GM12865 (cell line): ENCODE measurements around the gene UBE2N.
"Not testable (repeated sequence)": the region's sequence is repeated elsewhere in the genome, so short reads cannot be mapped to it uniquely, and the experiment has no call there.

Experiments used
- DNase-seq: peaks from one replicate; pipeline ENCODE4 v3.0.0; 2010; ENCODE audit warnings: low read depth
- H3K4me3 ChIP-seq: 2 replicates; pipeline ENCODE4 v1.5.1; 2011; ENCODE audit warnings: mild to moderate bottlenecking, low read depth, low read length, control low read depth
- TF ChIP-seq, protein P1 (sequence below): IDR thresholded peaks from 2 replicates; pipeline ENCODE4 v1.5.1; 2011; ENCODE audit warnings: low read length, control low read depth, low read depth, inconsistent platforms; ENCODE audit not compliant: insufficient read depth; ENCODE audit errors: missing control alignments

The UBE2N gene

DNA sequence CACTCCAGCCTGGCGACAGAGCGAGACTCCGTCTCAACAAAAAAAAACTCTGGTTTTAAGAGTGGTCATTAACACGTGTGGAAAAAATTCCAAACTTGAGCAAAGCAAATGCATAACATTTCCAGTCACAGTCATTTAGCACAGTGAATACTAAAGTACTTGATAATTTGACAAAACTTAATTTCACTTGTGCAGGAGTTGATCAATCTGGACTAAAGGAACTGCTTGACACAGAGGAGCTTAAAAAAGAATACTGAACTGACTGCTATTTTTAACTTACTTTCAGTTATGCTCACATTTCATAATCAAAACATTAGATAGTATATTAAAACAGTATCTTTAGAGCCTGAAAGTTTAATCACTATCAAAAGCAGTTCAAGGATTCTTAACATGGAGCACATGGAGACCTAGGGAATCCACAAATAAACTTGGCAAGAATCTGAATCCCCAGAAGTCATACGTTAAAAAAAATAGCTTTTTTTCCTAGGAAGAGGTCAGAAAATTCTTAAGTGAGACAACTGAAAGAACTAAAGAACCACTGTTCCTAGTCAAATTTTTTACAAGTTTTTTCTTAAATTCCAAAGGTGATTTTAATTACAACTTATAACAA lies 7.4 kb downstream of the UBE2N start:
- H3K4me3 ChIP-seq: peak overlapping the region; percentile 46
- TF ChIP-seq, protein P1, sequence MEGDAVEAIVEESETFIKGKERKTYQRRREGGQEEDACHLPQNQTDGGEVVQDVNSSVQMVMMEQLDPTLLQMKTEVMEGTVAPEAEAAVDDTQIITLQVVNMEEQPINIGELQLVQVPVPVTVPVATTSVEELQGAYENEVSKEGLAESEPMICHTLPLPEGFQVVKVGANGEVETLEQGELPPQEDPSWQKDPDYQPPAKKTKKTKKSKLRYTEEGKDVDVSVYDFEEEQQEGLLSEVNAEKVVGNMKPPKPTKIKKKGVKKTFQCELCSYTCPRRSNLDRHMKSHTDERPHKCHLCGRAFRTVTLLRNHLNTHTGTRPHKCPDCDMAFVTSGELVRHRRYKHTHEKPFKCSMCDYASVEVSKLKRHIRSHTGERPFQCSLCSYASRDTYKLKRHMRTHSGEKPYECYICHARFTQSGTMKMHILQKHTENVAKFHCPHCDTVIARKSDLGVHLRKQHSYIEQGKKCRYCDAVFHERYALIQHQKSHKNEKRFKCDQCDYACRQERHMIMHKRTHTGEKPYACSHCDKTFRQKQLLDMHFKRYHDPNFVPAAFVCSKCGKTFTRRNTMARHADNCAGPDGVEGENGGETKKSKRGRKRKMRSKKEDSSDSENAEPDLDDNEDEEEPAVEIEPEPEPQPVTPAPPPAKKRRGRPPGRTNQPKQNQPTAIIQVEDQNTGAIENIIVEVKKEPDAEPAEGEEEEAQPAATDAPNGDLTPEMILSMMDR: no peak
- DNase-seq: no peak

GRCh38 chr12:93432031-93432430 lies 9.7 kb downstream of the UBE2N start:
- not testable (repeated sequence) for H3K4me3 ChIP-seq, DNase-seq

- TF ChIP-seq, protein P1: no peak
- no peak overlapping the region for H3K4me3 ChIP-seq
- DNase-seq: no peak
Observed at GRCh38 chr12:93430280-93430679, 11.5 kb downstream of the UBE2N start.

GRCh38 chr12:93429852-93430251 lies 11.9 kb downstream of the UBE2N start:
- H3K4me3 ChIP-seq: no peak overlapping the region
- TF ChIP-seq, protein P1: no peak
- DNase-seq: no peak

DNA sequence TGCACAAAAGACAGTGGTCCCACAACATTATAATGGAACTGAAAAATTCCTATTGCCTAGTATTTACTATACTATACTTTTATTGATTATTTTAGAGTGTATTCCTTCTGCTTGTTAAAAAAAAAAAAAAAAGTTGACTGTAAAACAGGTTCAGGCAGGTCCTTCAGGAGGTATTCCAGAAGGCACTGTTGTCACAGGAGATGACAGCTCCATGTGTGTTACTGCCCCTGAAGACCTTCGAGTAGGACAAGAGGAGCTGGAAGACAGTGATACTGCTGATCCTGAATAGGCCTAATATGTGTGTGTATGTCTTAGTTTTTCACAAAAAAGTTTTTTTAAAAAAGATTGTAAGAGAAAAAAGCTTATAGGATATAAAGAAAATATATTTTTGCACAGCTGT lies 12.3 kb downstream of the UBE2N start:
- no peak for DNase-seq
- TF ChIP-seq, protein P1: no peak
- H3K4me3 ChIP-seq: no peak overlapping the region

- TF ChIP-seq, protein P1: no peak
- no peak for DNase-seq
- no peak overlapping the region for H3K4me3 ChIP-seq
Observed at GRCh38 chr12:93427779-93428564, 13.8 kb downstream of the UBE2N start.

GRCh38 chr12:93426412-93426805 lies 15.3 kb downstream of the UBE2N start:
- peak overlapping the region; percentile 32 for H3K4me3 ChIP-seq
- TF ChIP-seq, protein P1: no peak
- DNase-seq: peak; percentile 56
